ENCODE measurements around the gene MAPK8.
"Not testable (repeated sequence)": the region's sequence is repeated elsewhere in the genome, so short reads cannot be mapped to it uniquely, and the experiment has no call there.

The MAPK8 gene

GRCh38 chr10:48400129-48400849 lies 93.8 kb downstream of the MAPK8 start:
- intact Hi-C loops (cut with DNase I): no loop called here

DNA sequence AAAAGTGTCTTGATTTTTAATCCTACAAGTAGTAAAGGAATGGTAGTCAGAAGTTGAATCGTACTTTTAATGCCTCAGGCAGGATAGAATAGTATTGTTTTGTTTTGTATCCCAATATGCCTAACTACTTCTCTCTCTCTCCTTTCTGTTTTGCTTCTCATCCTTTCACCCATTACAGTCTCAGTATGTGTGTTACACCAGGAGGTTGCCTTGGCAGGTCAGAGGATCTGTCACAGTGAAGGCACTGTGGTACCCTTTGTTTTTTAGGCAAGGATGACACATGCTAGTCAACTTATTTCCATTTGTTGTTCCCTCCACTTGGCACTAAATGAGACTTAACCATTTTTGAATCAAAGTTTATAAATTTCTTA lies 94.4 kb downstream of the MAPK8 start:
- DNase-seq: peak in 1 of 42 donors; percentile 15
- intact Hi-C loops (cut with DNase I): no loop called here

More at GRCh38 chr10:48400129-48400849, 93.8 kb downstream of the MAPK8 start:
- no peak for DNase-seq

DNA sequence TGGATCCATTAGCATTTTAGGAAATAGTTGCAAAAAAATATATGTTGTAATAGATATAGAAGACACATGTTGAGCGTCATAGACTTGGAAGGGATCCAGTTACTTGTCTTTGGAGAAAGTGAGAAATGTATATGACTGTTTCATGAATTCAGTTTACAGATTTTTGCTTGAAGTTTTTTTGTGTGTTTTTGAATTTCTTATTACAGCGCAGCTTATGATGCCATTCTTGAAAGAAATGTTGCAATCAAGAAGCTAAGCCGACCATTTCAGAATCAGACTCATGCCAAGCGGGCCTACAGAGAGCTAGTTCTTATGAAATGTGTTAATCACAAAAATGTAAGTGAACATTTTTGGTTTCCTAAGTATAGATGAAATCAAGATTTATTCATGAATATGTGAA lies 98.2 kb downstream of the MAPK8 start:
- intact Hi-C loops (cut with DNase I): no loop called here
- no peak for DNase-seq

DNA sequence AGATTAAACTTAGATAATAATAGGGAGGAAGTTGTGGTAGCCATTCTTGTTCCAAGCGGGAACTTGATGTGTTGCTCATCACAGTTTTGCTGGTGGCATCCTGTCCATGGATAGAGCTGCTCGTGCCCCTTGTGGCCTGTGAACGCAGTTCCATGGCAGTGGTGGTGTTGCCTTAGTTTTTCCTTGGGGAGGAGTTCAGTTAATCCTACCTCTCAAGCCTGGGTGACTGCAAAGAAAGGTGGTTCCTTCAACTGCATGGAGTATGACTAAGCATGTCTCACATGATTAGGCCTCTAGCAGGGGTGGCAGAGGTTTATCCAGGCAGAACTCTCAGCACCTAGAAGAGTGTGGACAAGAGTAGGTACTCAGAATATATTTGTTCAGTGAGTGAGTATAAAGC lies 99.7 kb downstream of the MAPK8 start:
- intact Hi-C loops (cut with DNase I): no loop called here
- no peak for DNase-seq

GRCh38 chr10:48406658-48407057 lies 100.2 kb downstream of the MAPK8 start:
- intact Hi-C loops (cut with DNase I): no loop called here
- DNase-seq: no peak

- intact Hi-C loops (cut with DNase I): no loop called here
- no peak for DNase-seq
Measured at GRCh38 chr10:48410503-48410902, 104.0 kb downstream of the MAPK8 start.

- DNase-seq: no peak
- intact Hi-C loops (cut with DNase I): no loop called here
Measured at GRCh38 chr10:48411510-48411909, 105.0 kb downstream of the MAPK8 start.

DNA sequence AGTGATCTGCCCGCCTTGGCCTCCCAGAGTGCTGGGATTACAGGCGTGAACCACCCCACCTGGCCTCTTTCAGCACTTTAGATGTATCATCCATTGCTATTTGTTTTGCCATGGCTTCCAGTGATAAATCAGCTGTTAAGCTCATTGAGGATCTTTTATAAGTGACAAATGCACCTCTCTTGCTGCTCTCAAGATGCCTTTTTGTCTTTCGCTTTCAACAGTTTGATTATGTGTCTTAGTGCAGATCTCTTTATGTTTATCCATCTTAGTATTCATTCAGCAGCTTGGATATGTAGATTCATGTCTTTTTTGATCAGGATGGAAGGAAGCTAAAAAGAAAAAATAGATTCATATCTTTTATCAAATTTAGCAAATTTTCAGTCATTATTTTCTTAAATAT lies 105.6 kb downstream of the MAPK8 start:
- no peak for DNase-seq
- intact Hi-C loops (cut with DNase I): no loop called here

DNA sequence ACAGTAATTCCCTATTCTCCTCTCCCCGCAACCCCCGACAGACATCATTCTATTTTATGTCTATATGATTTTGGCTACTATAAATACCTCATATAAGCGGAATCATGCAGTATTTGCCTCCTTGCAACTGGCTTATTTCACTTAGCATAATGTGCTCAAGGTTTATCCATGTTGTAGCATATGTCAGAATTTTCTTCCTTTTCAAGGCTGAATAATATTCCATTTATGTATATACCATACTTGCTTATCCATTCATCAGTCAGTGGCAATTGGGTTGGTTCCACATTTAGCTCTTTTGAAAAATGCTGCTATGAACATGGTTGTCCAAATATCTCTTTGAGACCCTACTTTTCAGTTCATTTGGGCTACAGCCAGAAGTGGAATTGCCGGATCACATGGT lies 106.5 kb downstream of the MAPK8 start:
- intact Hi-C loops (cut with DNase I): no loop called here
- DNase-seq: no peak

DNA sequence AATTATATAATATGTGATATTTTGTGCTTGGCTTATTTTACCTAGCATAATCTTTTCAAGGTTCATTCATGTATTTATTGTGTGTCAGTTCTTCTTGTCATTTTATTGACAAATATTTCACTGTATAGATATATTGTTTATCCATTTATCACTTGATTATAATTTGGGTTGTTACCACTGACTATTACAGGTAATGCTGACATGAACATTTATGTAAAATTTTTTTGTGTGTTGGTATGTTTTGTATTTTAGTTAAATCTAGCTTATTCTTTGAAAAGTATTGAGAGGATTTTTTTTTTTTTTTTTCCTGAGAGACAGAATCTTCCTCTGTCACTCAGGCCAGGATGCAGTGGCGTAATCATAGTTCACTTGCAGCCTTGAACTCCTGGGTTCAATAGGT lies 107.7 kb downstream of the MAPK8 start:
- DNase-seq: no peak
- intact Hi-C loops (cut with DNase I): no loop called here

GRCh38 chr10:48414778-48415177 lies 108.3 kb downstream of the MAPK8 start:
- intact Hi-C loops (cut with DNase I): no loop called here

DNA sequence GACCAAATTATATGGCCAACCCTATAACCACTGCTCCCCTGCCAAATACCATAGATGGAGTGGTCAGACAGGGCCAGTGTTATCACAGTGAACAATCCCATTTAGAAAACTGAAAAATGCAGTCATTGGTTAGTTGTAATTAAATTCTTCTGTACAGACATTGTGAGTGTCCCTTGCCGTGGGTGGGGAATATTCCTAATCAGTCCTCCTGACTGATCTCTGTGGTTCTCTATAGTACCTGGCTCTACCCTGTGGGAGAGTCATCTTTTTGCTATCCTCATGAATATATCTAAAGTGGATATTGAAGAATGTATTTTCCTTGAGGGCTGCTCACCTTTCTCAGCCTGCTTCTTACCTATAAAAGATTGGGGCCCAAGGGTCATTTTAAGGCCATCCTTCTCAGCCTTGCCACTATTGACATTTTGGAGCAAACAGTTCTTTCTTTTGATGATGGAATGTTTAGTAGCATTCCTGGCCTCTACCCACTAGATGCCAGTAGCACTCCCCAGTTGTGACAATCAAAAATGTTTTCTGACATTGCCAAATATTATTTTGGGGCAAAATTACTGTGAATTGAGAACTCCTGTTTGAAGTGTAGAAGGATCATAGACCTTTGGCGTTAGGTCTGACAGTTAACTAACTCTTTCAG lies 110.2 kb downstream of the MAPK8 start:
- no peak for DNase-seq
- intact Hi-C loops (cut with DNase I): no loop called here

More at GRCh38 chr10:48414778-48415177, 108.3 kb downstream of the MAPK8 start:
- no peak for DNase-seq

DNA sequence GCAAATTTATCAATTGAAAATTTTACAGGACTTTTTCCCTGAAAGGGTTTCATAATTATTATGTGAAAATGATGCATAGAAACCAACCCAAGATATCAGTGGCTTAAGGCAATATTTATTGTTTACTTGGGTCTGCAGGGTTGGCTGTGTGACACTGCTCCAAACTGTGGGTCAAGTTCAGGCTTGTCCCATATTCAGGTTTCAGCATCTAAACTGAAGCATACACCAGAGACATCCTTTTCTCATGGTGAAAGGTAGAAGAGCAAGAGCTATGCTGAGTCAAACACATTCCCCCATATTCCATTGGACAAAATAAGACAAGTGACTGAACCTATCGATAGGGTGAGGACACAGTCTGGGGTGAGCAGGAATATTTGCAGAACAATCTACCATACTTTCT lies 110.9 kb downstream of the MAPK8 start:
- intact Hi-C loops (cut with DNase I): no loop called here
- no peak for DNase-seq

- DNase-seq: no peak
- intact Hi-C loops (cut with DNase I): no loop called here
Measured at GRCh38 chr10:48418189-48418788, 111.8 kb downstream of the MAPK8 start.

DNA sequence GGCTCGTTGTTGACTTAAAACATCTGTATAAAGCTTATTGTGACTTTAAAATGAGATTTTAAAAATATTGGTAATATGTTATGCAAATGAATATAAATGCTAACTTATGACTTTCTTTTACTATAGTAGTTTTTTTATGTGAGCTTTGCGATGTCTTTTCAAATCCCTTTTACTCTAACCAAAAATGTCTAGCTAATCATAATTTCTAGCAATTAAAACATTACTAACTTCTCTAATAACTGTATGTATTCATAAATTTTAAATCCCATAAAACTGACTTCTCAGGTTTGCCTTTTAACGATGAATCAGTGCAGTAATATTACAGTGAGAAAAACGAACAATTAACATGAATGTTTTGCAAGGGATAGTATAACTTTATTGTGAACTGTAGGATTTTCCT lies 113.2 kb downstream of the MAPK8 start:
- no peak for DNase-seq
- intact Hi-C loops (cut with DNase I): no loop called here

- DNase-seq; intact Hi-C loops (cut with DNase I): not testable (repeated sequence)
Measured at GRCh38 chr10:48421862-48422261, 115.4 kb downstream of the MAPK8 start.

- no peak for DNase-seq
- intact Hi-C loops (cut with DNase I): no loop called here
Measured at GRCh38 chr10:48423884-48424283, 117.4 kb downstream of the MAPK8 start.

GRCh38 chr10:48428896-48429295 lies 122.4 kb downstream of the MAPK8 start:
- DNase-seq: no peak
- intact Hi-C loops (cut with DNase I): no loop called here

DNA sequence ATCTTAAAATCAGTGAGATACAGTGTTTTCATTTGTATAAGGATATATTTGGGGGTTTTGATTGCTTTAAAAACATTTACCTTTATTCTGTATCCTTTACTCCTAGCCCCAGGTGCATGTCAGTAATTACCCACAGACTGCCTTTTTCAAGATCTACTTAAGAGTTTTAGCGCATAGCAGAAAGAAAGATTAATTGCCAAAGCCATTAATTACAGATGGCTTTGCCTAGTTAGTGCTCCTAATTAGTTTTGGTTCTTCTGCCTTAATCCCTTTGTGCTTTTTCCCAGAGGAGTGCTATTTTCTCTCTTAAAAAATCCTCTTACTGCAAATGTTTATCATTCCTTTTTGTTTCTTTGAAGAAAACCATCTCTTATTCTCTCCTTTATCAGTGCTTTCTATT lies 122.8 kb downstream of the MAPK8 start:
- no peak for DNase-seq
- intact Hi-C loops (cut with DNase I): no loop called here

GRCh38 chr10:48430402-48430993 lies 124.0 kb downstream of the MAPK8 start:
- intact Hi-C loops (cut with DNase I): no loop called here
- no peak for DNase-seq

All from head of caudate nucleus (tissue), 42 donors.